NOMO-1 treated with DMSO at 0.1 percent for 48 hours (cell line): ENCODE data around the gene DECR2.
A peak's percentile ranks its signal among the peaks of the same experiment; 100 is the strongest.
"Not testable (repeated sequence)": the region's sequence is repeated elsewhere in the genome, so short reads cannot be mapped to it uniquely, and the experiment has no call there.

Experiments
- DNase-seq: peaks from one replicate; lab custom pipeline; 2025; ENCODE audit not compliant: unreplicated experiment; lab: John Stamatoyannopoulos, UW

DECR2 gene

DNA sequence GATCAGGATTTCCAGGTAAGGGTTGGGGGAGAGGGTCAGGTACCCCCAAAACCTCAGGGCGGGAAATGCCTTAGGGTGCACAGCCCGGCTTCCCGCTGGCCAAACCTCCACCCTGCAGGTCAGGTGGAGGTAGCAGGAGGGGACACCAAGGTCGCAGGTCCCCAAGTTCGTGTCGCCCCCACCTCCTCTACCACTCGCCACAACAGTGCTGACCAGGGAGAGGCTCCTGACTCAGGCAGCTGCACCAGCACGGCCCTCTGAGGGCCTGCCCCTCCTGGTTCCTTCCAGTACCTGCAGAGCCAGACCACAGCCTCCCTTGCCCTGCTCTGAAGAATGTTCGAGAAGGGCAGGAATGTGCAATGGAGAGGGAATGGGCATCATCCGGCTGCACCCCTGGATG, 35.2 kb upstream of the DECR2 start:
- no peak for DNase-seq

DNA sequence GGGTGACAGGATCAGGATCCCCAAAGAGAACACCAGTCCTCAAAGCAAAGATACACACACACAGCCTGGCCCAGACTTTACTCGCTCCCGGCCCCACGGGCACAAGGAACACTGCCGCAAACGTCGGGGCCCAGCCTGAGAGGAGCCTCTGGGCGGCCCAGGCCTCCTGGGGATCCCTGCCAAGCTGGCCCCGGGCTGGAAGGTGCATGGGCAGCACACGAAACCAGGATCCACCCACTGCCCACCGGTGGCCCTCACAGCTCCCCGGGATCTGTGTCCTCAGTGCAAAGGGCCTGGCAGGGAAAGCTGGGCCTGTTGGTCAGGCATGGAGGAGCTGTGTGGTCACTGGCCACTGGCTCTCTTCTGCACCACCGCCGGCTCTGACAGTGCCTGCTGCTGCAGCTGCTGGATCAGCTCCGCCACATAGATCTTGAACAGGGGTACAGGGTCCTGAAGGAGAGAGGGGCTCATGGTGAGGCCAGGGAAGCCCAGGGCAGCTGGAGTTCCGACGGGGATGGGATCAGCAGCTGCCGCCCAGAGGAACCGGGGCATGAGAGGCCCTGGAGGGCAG, 34.3 kb upstream of the DECR2 start:
- DNase-seq: no peak

DNA sequence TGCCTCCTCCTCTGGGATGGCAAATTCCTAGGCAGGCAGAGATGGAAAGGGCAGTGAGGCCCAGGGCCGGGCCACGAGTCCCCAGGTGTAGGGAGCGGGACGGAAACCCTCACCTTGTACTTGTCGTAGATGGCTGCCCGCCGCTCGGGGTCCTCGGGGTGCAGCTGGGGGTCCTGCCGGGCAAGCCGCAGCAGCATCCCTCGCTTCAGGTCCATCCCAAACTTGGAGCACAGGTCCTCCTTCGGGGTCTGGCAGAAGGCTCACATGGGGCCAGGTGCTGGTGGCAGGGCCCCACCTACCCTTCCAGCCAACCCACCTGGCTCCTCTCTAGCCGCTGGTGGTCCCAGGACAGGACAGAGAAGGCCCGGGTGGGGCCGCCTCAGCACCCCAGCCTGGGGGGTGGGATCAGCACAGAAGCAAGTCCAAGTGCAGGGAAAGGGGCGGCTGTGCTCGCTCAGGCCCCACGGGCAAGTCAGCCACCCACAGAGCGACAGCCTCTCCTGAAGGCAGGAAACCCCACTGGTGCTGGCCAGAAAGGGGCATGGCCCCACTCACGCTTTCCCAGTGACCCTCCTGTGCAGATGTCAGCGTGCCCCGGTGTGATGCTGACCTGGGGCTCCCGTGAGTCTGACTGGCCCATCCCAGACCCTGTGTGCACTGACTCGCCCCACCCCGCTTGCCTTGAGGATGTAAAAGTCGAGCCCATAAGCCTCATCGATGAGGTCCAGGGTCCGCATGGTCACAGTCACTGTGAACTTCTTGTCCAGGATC, 33.1 kb upstream of the DECR2 start:
- DNase-seq: no peak

DNA sequence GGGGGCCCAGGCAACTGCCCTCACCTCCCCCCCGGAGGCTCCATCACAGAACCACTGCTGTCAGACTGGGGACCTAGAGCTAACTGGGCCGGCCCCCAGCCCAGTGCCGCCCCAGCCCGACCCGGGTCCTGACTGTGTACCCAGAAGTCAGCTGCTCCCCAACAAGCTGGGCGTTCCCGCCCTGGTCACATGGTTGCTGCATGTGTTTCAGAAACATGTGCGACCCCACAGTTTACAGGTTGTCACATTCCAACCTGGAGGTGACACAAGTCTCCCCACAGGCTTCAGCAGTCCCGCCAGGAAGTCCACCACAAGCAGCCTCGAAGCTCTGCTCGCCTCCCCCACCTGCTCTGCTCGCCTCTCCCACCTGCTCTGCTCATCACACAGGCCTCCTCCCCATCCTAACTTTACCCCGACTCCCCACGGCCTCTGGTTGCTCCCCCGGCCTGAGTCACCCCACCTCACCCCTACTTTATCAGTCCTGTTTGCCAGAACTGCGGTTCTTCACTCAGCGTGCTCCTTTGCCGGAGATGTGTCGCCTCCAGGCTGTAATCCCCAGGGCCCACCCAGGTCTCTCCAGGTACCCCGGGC, 32.3 kb upstream of the DECR2 start:
- no peak for DNase-seq

DNA sequence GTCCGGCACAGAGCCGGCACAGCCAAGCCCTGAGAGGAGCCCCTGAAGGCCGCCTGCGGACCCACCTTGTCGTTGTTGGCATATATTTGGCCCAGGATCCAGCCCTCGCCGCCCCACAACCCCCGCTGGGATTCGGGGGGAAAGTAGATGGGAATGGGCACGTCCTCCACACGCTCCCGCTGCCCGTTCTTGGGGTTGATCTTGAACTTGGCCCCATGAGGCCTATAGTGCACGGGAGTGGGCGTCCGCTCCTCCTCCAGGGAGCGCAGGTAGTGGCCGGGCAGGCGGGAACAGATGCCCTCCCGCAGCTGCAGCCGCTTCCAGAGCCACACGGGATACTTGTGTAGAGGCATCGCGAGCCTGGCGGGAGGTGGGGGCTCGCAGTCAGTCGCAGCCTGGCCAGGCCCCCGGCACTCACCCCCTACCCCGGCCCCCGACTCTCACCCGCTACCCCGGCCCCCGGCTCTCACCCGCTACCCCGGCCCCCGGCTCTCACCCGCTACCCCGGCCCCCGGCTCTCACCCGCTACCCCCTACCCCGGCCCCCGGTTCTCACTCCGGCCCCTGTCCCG, 31.7 kb upstream of the DECR2 start:
- no peak for DNase-seq

DNA sequence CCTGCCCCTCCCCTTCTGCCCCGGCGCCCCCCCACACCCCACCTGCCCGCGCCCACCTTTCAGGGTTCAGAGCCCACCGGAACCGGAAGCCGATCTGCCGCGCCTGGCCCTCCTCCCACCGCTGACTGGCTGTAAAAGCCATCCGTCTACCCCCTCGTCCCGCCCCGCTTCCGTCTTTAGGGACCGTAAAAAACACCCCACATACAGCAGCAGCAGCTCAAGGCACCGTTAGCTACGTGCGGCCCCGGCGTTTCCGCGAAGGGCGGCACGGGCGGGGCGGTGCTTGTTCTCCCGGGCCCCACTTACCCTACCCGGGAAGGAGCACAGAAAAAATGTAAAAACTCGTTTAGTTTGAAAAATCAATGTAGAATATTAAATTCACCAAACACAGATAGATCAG, 31.2 kb upstream of the DECR2 start, which contains the start of gene MRPL28:
MRPL28 (minus strand) TSS at position 96 of the 400 bp plus-strand sequence. CDS start 320 bp downstream, outside the sequence.
- peak; percentile 90 for DNase-seq

DNA sequence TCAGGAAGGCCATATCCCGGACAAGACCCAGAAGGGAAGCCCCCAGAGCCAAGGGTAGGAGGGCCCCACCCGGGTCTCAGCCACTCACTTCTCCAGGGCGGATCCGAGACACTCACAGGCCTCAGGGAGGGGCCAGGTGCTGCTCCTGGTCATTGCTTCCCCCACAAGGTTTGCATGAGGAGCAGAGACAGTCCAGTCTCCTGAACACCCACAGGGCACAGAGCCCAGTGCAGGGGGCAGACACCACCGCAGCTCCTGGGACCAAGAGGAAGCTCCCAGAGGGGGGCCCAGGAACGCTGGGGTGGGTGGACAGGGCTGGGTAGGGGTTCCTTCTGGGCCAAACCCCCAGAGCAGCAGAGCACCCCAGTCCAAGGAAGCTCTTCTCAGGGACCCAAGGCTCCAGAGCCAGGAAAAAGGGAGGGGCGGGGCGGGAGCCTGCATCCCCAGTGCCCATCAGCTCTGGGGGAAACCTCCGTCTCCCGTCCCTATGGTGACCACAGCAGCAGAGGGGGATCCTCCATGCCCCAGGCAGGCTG, 30.6 kb upstream of the DECR2 start:
- DNase-seq: no peak

DNA sequence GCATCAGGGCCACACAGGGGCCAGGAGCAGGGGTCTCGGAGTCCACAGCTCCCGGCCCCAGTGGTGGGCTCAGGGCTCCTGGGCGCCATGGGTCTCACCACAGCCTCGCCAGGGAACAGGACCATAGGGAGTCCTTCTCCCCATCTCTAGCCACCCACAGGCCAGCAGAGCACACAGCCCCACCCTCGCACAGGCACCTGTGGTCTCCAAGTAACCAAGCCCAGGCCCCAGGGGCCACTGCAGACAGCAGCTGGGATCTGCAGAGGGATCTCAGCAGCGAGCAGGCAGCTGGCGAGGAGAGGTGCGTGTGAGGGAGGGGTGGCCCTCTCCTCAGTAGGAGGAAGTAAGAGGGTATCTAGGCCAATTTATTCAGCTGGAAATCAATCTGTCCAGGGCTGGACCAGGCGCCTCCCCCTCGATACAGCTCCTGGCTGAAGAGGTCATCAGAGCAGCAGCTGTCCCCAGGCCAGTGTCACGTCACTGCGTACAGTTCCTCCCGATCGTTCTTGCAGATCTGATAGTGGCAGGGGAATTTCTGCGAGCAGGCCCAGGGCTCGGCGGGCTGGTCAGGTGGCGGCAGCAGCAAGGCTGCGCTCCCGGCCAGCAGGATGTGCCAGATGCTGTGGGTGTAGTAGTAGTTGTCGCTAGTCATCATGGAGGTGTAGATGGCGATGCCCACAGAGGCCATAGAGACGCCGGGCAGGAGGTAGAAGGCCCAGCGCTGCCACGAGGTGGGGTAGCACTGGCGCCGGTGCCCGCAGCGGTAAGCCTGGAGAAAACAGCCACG, 30.0 kb upstream of the DECR2 start:
- no peak for DNase-seq

DNA sequence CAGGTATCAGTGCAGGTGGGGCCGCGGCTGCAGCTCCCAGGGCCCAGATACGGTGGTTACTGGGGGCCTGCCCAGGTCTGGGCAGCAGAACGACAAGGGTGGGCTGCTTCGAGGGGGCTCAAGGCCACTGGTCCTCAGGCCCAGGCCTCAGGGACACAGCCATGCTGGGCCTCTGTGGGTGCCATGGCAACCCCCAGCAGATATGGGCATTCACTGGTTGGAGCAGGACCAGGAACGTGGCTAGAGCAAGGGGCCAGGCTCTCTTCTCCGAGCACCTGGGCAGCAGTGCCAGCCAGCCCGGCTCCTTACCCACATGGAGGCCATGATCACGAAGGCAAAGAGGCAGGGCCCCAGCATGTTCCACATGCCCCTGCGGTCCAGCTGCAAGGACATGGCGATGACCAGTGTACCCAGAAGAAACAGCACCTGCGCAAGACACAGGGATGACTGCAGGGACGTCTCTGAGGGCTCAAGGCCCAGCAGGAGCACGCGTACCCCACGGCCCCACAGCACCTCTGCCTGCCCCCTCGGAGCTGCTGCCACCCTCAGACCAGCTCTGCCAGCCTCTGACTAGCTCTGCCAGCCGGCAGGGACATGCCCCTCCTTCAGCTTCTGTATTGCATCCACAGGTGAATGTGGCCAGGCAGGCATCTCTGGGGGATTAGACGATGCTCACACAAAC, 29.2 kb upstream of the DECR2 start:
- no peak for DNase-seq

DNA sequence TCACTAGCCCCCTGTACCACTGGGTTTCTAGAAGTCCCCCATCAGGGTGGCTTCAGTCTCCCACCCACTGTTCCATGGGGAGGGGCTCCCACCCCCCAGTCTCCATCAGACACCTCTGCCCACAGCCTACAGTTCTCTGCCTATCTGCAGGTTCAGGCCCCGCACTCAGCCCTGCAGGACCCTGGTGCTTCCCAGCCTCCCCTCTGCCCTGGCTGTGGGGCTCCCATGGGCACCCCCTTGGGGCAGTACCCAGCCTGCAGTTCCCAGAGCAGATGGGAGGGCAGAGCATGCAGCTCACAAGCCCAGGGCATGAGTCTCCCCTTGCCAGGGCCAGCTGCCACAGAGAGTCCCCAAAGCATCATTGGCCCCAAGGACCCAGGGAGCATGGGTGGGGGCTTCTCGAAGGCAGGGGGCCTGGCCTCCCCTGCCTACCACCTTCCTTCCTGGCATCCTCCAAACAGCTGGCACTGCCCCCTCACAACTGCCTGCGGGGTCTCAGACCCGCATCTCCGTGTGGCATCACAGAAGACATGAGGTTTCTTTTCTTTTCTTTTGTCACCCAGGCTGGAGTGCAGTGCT, 28.6 kb upstream of the DECR2 start:
- no peak for DNase-seq

DNA sequence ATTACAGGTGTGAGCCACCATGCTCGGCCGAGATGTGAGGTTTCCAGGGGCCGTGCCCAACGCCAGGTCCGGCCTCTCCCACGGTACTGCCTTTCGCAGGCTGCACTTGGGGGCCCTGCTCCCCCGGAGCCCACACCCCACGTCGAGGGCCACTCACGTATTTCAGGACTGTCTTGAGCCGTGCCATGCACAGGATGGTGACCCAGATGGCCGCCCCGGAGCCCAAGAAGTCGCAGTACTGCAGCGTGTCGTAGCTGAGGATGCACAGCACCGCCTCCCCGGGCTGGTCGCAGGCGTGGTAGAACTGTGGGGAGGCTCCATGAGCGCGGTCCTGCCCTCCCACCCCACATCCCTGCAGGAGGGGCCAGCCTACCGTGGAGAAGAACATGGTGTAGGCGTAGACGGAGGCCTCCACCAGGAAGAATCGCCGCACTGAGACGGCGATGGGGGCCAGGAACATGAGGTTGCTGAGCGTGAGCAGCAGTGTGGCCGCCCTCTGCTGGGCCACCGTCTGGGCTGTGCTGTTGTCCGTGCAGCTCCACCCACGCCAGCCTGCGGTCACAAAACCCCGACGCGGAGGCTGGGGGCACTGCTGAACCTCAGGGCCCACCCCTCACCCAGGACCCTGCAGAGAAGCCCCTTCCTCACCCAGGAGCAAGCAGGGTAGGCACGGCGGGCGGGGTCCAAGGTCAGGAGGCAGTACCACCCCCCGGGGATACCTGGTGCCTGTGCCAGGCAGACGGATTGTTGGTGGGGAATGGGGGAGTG, 27.7 kb upstream of the DECR2 start:
- DNase-seq: no peak

DNA sequence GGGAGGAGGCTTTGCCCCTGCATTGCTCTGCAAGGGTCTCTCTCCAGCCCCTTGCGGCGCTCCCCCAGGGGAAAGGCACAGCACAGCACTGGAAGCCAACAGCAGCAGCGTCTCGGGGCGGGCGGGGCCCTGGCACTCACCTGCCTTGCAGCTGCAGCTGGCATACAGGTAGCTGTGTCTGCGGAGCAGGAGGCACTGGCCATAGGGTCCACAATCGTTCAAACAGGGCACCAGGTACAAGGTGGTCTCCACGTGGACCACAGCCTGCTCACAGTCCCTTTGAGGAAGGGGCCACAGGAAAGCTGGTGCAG, 27.1 kb upstream of the DECR2 start:
- no peak for DNase-seq

DNA sequence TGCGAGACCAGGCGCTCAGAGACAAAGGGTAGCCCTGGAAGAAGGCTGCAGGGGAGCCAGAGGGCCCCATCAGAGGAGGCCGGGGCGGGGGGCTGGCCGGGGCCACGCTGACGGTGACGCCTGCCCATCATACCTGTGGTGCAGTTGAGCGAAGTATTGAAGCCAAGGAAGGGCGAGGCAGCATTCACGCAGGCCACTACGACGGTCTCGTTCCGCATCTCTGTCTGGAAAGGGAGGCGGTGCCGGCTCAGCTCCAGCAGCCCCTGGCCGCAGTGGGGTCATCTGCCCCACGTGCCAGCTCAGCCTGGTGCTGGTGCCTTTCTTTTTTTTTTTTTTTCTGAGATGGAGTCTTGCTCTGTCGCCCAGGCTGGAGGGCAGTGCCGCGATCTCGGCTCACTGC, 26.5 kb upstream of the DECR2 start:
- no peak for DNase-seq

DNA sequence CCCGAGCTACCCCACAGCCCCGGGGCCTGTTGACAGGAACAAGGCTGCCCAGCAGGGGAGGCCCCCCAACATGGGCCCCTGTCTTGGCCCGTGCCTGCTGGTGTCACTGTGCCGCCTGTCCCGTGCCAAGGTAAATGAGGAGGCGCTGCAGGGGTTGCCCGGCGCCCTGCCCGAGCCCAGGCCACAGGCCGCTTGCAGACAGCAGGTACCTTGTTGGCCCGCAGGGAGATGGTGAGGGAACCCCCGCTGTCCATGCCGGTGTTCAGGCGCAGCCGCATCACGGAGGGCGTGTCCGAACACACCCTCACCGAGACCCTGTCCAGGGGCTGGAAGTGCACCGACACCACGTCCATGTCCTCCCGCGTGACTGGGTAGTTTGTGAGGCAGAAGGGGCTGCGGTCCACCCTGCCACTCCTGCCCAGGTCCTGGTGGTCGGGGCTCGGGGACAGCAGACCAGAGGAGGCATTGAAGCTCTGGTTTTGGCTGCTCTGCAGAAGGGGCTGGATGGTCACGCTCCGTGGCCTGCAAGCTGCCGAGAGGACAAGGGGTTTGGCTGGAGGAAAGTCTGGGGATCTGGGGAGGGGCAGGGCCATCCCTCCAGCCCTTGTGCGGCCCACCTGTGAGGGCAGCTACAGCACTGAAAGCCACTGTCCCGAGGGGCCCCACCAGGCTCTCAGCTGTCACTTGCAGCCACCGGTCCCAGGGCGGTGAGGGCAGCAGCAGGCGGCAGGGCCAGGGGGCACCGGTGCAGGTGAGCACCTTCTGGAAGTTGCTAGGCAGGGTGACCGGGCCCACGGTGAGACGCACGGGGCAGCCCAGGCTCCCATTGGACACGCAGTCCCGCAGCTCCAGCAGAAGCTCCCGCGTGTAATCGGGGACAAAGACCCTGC, 25.5 kb upstream of the DECR2 start:
- no peak for DNase-seq

DNA sequence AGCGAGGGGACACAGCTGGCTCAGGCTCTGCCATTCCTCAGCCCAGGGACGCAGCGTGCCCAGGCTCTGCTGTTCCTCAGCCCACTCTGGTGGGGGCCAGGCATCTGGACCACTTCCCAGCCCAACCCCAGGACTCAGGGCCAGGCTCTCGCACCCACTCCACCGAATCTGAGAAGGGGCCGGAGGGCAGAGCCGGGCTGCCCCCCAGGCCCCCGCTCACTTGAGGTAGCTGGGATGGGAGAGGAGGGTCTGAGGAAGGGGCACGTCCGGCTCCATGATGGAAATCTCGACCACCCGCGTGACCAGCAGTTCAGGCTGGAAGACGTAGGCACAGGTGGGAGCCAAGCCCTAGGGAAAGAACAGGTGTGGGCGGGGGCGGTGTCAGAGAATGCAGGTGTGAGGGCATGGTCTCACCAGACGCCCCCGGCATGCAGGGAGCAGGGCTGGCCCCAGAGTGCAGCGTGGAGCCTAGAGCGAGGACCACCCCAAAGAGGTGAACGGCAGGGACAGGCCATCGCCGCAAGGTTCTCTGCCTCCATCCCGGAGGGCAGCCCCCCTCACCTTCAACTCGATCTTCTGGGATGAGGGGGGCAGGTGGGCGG, 24.8 kb upstream of the DECR2 start:
- no peak for DNase-seq

DNA sequence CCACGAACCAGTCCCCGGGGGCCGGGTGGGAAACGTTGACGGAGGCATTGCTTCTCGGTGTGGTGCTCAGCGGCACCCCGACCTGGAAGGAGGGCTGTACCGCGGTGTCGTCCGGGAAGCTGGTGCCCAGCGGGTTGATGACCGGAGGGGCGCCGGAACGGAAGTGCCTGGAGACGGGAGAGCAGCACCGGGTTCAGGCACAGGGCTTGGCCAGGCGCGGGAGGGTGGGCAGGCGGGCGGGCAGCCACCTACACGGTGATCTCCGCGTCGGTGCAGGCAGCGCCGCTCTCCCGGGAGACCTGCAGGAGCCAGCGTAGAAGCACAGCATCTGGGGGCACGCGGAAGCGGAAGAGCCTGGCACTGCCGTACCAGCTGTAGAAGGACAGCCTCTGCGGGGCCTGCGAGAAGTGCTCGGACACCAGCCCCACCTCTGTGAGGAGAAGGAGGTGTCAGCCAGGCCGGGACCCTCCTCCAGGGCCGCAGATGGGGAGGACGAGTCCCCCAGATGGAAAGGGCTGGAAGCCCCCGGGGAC, 24.2 kb upstream of the DECR2 start:
- DNase-seq: no peak

DNA sequence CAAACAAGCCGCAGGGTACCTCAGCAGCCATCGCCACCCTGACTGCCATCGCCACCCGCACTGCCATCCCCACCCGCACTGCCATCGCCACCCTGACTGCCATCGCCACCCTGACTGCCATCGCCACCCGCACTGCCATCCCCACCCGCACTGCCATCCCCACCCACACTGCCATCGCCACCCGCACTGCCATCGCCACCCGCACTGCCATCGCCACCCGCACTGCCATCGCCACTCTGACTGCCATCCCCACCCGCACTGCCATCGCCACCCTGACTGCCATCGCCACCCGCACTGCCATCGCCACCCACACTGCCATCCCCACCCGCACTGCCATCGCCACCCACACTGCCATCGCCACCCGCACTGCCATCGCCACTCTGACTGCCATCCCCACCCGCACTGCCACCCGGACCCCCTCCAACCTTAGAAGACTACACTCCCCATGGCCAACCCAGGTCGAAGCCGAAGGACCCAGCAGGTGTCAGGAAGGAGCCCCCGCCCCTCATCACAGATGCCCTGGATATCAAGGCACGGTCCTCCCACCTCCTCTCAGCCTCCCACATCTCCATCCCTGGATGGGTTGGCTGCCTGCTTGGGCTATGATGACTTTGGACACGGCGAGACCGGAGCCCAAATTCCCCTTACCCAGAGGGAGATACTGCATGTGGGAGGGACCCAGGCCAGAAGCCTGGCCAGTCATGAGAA, 23.4 kb upstream of the DECR2 start:
- not testable (repeated sequence) for DNase-seq
